Stimulated activated CD8-positive, alpha-beta memory T cell treated with anti-CD3 and anti-CD28 coated beads, Interleukin-2, amount 100 ng/mL, for 1 hour (primary cell): ENCODE data around the gene ISG15.
"Not testable (repeated sequence)": the region's sequence is repeated elsewhere in the genome, so short reads cannot be mapped to it uniquely, and the experiment has no call there.

Source experiments
- DNase-seq, 2 donors: peaks; one replicate each; pipeline ENCODE4 v3.0.0-alpha.2; 2020; ENCODE audit warnings: low read depth in 2 of 2

The ISG15 gene

DNA sequence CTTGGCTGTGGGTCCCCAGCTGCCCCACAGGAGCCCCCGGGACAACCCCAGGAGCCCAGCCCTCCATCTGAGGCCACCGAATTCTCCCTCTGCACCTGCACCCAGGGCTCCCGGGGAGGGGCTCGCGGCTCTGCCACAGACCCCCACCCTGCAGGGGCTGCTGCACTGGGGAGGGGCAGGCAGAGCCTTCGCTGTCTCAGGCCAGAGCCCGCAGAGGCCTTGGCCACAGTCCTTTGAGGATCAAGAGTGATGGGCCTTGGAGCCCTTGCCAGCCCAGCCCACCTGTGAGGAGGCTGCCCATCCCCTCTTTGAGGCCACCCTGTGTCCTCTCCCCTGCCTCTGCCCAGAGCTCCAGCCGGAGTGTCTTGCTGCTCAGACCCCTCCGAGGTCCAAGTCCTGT, 37.9 kb upstream of the ISG15 start:
- DNase-seq = no peak

DNA sequence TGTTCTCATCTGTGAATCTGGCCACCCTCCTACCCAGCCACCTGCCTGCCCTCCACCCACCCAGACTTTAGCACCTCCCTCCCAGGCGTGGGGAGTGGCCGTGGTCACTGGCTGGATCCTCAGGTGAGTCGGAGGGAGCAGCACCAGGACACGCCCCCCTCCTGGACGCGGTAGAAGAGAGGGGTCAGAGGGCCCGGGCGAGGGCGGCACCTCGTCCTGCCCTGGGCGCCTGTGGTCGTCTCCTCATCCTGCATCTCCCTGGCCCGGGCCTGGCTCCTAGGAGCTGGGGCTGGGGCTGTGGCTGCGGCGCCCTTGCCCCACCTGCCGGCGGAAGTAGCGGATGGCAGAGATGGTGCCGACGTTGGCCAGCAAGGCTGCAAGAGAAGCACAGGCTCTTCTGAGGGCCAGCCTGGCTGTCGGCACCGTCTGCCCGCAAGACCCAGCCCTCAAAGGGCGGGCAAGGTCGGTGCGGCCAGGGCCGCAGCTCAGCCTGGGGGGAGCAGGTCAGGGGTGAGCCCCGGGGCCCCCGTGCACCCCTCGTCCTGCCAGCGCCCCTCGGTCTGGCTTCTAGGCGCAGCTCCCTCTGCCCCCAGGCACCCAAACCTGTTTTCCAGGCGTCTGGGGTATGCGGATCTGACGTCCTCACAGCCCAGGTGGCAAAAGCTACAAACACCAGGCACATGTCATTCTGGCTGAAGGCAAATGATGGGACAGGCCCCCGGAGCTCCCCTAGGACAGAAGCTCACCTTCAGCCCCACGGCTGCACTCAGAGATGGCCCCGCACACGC, 37.2 kb upstream of the ISG15 start:
- peak; percentile 36 to 47 for DNase-seq

DNA sequence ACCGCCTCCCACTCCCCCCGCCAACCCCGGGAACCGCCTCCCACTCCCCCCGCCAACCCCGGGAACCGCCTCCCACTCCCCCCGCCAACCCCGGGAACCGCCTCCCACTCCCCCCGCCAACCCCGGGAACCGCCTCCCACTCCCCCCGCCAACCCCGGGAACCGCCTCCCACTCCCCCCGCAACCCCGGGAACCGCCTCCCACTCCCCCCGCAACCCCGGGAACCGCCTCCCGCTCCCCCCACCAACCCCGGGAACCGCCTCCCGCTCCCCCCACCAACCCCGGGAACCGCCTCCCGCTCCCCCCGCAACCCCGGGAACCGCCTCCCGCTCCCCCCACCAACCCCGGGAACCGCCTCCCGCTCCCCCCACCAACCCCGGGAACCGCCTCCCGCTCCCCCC, 36.5 kb upstream of the ISG15 start:
- DNase-seq = not testable (repeated sequence)

DNA sequence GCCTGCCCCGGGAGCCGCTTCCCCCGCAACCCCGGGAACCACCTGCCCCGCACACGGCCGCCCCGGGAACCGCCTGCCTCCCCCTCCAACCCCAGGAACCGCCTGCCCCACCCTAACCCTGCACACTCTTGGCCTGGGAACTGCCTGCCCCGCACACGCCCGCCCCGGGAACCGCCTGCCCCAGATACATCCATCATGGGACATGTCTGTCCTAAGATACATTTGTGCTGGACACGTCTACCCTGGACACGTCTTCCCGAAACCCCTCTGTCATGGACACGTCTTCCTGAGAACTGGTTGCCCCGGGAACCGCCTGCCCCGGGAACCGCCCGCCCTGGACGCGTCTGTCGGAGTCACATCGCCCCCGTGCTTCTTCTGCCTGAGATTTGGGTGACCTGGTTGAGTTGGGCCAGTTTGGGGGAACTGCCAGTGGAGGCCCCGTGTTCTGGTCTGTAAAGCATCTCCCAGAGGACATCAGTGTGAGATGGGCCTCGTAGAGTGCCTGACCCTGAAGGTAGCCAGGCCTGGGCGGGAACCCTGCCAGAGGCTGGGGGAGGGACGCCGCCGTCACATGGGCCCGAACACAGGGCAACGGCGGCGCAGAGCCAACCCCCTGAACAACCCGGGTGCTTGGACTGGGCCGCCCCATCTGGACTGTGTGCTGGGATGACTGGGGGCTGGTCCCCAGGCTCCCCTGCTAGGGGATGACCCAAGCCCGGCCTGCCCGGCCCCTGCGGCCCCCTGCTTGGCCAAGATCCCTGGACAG, 35.0 kb upstream of the ISG15 start:
- no peak for DNase-seq

DNA sequence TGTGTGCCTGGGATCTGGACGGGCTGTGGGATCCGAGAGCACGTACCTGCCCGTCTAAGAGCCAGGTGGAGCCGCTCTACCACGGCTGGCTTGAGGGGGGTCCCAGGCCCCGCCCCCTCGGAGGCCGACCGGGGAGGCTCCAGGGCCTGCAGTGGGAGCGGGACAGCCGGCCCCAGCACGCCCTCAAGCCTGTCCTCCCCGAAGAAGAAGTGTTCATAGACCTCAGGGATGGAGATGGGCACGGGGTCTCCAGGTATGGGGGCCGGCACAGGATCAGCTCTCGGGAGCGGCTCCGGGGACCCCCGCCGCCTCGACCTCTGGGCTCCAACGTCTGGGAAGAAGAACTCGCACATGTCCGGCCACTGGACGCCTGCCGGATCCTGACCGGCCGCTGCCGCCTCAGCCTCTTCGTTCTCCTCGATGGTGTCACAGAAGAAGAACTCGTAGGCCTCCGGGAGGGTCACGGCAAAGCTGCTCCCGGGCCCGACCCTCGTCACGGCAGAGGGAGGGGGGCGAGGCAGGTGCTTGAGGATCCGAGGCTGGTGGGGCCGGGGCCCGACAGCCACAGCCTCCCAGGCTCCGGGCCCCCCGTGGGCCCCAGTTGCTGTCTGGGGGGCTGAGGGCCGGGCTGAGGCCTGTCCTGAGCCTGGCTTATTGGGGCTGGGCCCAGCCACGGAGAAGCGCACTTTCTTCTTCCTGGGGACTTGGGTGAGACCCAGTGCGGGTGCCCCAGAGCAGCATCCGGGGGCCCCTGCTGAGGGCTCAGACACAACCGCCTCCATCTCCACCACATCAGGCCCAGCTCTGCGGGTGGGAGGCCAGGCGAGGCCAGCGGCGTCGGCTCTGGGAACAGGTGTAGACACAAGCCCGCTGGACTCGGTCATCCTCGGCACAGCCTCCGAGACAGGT, 34.2 kb upstream of the ISG15 start:
- no peak for DNase-seq

DNA sequence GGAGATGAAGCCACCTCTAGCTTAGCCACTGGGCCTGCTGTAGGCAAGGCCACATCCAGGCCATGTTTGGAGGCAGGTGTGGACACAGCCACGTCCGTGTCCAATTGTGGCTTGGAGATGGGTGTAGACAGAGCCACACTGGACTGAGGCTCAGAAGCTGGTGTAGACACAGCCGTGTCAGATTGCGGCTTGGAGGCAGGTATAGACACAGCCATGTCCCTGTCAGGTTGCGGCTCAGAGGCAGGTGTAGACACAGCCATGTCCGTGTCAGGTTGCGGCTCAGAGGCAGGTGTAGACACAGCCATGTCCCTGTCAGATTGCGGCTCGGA, 33.6 kb upstream of the ISG15 start:
- no peak for DNase-seq

DNA sequence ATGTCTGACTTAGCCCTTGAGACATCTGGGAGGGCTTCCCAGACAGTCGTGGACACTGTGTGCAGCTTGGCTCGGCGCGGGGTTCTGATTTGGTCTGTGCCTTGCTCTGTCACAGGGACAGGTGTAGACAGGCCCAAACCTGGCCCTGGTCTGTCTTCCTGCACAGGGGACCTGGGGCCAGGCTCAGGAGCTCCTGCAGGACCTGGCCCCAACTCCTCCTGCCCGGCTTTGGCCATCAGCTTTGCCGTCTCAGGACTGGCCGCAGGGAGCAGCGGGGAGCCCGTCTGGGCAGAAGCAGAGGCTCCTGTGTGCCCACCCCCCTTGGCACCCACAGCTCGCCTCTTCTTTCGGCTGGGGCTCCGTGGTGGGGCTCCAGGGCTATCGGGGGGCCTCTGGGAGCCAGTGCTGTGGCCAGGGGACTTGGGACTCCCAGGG, 33.1 kb upstream of the ISG15 start:
- DNase-seq = no peak

DNA sequence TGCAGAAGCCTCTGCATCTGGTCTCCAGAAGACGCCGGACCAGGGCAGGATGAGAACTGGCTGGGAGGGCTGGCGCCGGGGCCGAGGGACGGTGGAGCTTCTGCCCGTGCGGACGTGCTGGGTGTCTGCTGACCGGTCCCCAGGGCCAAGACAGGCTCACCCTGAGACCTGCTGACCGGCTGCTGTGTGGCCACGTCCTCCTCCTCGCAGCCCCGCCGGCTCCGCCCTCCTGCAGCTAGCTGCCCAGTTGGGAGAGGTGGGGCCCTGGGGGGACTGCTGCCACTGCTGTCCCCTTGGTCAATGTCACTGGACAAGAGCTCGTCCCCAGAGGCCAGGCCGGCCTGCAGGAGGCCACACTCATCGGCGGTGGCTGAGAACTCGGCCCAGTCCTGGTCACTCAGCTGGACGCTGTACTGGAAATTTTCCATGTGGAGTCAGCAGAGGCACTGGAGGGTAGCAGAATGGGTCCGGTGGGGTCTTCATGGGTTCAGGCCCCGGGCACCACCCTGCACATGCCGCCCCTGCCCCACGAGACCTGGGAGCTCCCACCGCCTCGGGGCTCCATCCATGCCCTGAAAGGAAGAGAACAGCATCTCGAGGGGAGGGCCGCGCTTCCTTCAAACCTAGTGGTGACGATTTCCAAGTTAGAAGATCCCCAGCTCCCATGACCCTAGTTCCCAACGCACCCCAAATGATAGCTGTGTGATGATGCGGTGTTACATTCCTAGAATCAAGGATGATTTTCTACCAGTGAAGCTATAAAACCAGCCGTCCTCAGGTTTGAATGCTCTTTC, 32.5 kb upstream of the ISG15 start:
- no peak for DNase-seq

DNA sequence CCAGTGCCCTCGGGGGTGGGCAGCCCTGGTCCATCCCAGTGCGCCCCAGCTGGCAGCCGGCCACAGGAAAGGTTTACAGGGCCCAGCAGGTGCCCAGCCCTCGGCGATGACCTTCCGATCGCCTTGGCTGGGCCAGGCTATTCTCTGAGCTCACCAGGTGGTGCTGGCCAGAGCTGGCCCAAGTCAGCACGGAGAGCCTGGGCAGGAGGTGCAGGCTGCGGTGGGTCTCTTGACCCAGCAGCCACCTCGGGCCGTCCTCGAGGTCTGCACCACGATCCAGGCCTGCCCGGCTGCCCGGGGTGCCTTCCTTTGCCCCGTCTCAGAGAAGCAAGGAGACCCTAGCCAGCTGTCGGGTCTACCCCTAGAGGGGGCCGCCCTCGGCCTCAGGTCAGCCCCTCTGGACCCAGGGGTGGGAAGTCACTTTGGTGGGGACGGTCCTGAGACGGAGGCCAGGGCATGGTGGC, 31.8 kb upstream of the ISG15 start:
- DNase-seq = no peak

DNA sequence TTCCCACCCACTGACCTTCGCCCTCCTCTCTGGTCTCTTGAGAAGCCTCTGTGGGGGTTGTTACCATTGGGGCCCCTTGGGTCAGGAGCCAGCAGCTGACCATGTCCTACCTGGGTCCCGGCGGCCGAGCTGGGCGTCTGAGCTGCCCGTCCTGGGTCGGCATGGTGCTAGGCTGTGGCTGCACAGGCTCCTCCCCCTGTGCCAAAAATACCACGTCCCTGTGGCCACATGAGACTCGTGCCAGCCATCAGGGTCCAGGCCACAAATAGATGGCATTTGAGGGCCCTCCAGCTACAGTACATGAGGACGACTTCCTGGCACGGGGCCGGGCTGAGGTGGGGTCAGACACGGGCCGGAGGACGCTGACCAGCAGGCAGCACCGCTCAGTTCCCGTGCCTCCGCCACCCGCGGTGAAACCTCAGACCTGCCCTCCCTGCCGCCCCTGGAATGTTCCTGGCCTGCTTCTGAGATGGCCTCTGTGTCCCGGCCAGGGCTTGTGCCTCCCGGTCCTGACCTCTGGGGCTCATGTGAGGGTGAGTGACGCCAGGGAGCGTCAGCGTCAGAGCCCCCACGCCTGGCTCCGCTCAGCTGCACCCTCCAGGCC, 31.2 kb upstream of the ISG15 start, which contains the start of gene PERM1:
Gene PERM1 (minus strand): TSS at position 139 of the 604 bp plus-strand sequence. CDS start 1,064 bp downstream, outside the sequence.
- no peak for DNase-seq

DNA sequence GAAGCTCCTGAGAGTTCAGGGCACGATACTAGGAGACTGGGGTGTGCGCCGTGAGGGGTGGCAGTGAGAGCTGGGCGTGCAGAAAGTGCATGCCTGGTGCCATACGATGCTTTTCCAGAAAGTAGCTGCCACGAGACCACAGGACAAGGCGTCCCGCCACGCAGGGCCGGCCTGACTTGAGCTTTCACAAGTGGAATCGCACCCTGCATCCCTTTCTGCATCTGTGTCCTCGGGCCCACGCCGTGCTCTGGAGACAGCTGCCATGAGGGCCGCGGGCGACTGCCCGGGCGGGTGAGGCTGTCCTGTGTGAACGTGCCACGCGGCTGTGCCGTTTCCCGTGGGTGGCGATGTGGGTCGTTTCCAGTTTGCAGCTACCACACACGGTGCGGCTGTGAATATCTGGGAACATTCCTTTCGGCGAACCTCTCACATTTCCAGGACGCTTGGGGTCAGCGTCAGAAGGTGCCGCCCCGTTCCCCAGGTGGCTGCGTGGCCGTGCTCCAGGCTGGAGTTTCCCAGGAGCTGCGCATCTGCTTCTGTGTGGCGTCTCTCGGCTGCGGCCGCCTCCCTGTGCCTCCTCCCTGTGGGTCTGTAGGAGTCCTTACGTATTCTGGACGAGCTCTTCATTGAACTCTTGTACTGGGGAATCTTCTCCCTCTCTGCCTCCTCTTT, 30.4 kb upstream of the ISG15 start:
- DNase-seq = no peak

DNA sequence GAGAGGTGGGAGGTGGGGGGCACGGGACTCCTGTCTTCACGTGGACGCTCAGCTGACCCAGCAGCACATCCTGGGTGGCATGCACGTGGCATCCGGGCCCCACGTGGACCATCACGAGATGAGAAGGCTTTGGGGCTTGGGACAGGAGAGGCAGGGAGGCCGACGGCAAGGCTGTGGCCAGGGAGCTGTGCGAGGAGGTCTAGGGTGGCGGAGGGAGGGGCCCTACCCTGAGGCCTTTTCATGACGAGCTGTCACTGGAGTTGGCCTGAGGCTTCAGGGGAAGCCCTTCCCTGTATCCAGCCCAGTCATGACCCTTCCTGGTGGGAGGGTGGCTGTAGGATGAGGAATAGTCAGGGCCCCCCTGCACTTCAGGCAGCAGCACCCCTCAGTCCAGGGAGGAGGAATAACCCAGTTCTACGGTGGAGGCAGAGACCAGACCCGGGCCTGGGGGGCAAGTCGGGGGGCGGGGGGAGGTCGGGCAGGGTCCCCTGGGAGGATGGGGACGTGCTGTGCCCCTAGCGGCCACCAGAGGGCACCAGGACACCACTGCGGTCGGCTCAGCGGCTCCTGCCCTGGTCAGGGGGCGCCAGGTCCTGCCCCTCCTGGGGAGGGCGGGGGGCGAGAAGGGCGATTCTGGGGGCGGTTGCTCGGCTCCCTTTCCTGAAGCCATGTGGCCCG, 29.4 kb upstream of the ISG15 start:
- DNase-seq = peak; percentile 37 to 43

DNA sequence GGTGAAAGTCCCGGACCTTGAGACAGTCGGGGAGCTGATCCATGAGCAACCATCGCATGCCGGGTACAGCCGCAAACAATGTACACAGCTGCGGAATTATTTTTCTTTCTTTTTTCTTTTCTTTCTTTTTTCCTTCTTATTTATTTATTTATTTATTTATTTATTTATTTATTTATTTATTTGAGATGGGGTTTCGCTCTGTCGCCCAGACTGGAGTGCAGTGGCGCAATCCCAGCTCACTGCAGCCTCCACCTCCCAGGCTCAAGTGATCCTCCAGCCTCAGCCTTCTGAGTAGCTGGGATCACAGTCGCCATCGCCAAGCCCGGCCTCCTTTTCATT, 28.9 kb upstream of the ISG15 start:
- DNase-seq = no peak

DNA sequence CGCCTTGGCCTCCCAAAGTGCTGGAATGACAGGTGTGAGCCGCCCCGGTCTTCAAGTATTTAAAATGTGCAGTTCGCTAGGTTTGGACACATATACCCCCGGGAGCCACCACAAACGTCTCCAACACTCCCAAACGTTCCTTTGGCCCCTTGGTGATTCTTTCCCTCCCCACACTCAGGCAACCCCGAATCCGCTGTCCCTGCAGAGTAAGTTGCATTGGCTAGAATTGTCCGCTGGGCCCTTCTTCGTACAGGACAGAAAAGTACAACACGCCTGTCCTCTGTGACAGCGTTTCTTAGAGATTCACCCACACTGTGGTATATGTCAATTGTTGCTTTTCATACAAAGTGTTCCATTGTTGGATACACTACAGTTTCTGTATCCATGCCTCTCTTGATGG, 28.2 kb upstream of the ISG15 start:
- no peak for DNase-seq

DNA sequence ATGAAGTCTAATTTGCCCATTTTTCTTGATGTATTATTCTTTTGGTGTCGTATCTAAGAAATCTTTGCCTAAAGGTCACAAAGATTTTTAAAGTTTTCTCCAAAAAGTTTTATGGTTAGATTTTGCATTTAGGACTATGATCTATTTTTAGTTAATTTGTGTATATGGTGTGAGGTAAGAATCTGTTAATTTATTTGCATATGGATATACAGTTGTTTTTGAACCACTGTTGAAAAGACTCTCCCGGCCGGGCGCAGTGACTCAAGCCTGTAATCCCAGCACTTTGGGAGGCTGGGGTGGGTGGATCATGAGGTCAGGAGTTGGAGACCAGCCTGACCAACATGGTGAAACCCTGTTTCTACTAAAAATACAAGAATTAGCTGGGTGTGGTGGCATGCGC, 25.2 kb upstream of the ISG15 start:
- not testable (repeated sequence) for DNase-seq

DNA sequence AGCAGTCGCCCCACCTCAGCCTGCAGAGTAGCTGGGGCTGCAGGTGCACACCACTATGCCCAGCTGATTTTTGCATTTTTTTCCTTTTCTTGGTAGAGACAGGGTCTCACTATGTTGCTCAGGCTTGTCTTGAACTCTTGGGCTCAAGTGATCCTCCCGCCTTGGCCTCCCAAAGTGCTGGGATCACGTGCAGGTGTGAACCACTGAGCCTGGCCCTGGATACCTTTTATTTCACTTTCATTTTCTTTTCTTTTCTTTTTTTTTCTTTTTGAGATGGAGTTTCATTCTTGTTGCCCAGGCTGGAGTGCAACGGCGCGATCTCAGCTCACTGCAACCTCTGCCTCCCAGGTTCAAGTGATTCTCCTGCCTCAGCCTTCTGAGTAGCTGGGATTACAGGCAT, 22.0 kb upstream of the ISG15 start:
- DNase-seq = not testable (repeated sequence)

DNA sequence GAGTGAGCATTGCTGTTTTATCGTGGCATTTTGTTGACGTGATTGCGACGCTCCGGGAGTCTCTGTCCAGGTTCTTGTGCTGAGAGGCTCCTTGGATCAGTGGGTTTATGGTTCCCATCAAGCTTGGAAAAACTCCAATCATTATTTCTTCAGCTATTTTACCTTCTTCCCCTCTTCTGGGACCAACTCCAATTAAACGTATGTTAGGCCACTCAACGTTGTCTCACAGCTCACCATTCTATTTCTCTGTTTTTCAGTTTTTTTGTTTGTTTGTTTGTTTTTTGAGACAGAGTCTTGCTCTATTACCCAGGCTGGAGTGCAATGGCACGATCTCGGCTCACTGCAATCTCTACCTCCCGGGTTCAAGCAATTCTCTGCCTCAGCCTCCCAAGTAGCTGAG, 21.4 kb upstream of the ISG15 start:
- DNase-seq = no peak

DNA sequence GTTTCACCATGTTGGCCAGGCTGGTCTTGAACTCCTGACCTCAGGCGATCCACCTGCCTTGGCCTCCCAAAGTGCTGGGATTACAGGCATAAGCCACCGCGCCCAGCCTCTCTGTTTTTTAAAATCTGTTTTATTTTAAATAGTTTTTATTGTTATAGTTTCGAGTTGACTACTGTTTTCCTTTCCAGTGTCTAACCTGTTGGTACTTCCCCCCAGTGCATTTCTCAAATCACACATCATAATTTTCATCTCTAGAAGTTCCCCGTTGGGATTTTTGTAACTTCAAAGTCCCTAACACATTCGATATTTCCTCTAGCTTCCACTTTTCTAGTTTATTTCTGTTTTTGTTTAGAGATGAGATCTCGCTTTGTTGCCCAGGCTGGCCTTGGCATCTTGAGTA, 20.9 kb upstream of the ISG15 start:
- no peak for DNase-seq

DNA sequence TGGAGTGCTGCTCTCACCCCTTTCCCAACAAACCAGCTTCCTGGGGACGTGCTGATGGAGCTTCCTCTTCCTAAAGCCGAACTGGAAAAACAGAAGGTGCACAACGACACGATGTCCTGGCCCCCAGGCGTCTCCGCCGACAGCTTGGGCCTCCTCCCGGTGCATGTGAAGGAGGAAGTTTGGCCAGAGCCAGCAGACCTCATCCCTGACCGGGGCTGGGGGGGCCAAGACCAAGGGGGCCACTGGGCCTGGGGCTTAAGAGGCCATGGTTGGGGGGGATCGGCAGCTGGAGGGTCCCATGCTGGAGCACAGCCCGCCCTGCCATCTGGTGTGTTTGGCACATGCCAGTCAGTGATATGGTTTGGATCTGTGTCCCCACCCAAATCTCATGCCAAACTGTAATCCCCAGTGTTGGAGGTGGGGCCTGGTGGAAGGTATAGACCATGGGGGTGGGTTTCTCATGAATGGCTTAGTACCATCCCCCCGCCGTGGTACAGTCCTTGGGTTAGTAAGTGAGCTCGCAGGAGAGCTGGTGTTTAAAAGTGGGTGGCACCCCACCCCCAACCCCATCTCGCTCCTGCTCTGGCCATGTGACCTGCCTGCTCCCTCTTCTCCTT, 19.8 kb upstream of the ISG15 start:
- DNase-seq = no peak
